ENCODE measurements around the gene CELF2. TPM values are rescaled to one million over a fixed set of nuclear protein-coding genes. Genes with fewer than 3 reads are reported as not detected.

Gene CELF2
- total RNA-seq, 1 experiment from 2014 or later, result 0.07 TPM

- H3K4me3 Mint-ChIP-seq (ENCODE audit: unreplicated experiment), result no peak overlapping the region
- H3K4me1 Mint-ChIP-seq (ENCODE audit: insufficient read depth, unreplicated experiment), result peaks cover 9% of the 10 kb centered on the region
- BruUV-seq (replicated peaks), result no TSS peak
- POLR2A ChIA-PET, result interaction anchor here (0.6 kb wide), 1 partner anchor 33 kb away, joined by 3 read pairs; no protein-coding TSS in a partner anchor
- no peaks in the 10 kb centered on the region for H3K36me3 Mint-ChIP-seq (ENCODE audit: insufficient read depth, unreplicated experiment)
- no peak overlapping the region for H3K27ac Mint-ChIP-seq (ENCODE audit: low read depth, unreplicated experiment)
- H3K27me3 Mint-ChIP-seq (ENCODE audit: insufficient read depth, unreplicated experiment), result no peaks in the 10 kb centered on the region
- CTCF ChIA-PET, result interaction anchor here (0.6 kb wide), 1 partner anchor 99 kb away, joined by 3 read pairs; no protein-coding TSS in a partner anchor
- intact Hi-C loops (cut with micrococcal nuclease), result no loop called here
- no peaks in the 10 kb centered on the region for H3K9me3 Mint-ChIP-seq (ENCODE audit: unreplicated experiment)
- DNase-seq (ENCODE audit: unreplicated experiment), result no peak
- no peak for TF ChIP-seq CTCF (IDR thresholded peaks at IDR 0.05; ENCODE audit: unreplicated experiment)
These were observed 48.8 kb downstream of the CELF2 start for GRCh38 chr10:11066520-11066919.

- Mint-ChIP-seq H3K27ac (ENCODE audit: low read depth, unreplicated experiment) (no peak overlapping the region), H3K4me1 (ENCODE audit: insufficient read depth, unreplicated experiment) (peaks cover 14% of the 10 kb centered on the region), H3K9me3 (ENCODE audit: unreplicated experiment) (no peaks in the 10 kb centered on the region), H3K36me3 (ENCODE audit: insufficient read depth, unreplicated experiment) (no peaks in the 10 kb centered on the region), H3K4me3 (ENCODE audit: unreplicated experiment) (no peak overlapping the region), H3K27me3 (ENCODE audit: insufficient read depth, unreplicated experiment) (no peaks in the 10 kb centered on the region)
- no peak for TF ChIP-seq CTCF (IDR thresholded peaks at IDR 0.05; ENCODE audit: unreplicated experiment)
- POLR2A ChIA-PET, result interaction anchor here (0.7 kb wide), 1 partner anchor 802 kb away, joined by 3 read pairs; no protein-coding TSS in a partner anchor
- no peak for DNase-seq (ENCODE audit: unreplicated experiment)
- intact Hi-C loops (cut with micrococcal nuclease), result no loop called here
- CTCF ChIA-PET, result no interaction called here
- no TSS peak for BruUV-seq (replicated peaks)
These were observed 51.4 kb downstream of the CELF2 start for GRCh38 chr10:11068861-11069633.

GRCh38 chr10:11073410-11073809 lies 55.7 kb downstream of the CELF2 start:
- no peak for DNase-seq (ENCODE audit: unreplicated experiment)
- Mint-ChIP-seq H3K36me3 (ENCODE audit: insufficient read depth, unreplicated experiment) (no peaks in the 10 kb centered on the region), H3K27ac (ENCODE audit: low read depth, unreplicated experiment) (no peak overlapping the region), H3K9me3 (ENCODE audit: unreplicated experiment) (no peaks in the 10 kb centered on the region), H3K4me1 (ENCODE audit: insufficient read depth, unreplicated experiment) (peaks cover 14% of the 10 kb centered on the region), H3K4me3 (ENCODE audit: unreplicated experiment) (no peak overlapping the region), H3K27me3 (ENCODE audit: insufficient read depth, unreplicated experiment) (no peaks in the 10 kb centered on the region)
- TF ChIP-seq CTCF (IDR thresholded peaks at IDR 0.05; ENCODE audit: unreplicated experiment), result no peak
- ChIA-PET CTCF (no interaction called here), POLR2A (no interaction called here)
- BruUV-seq (replicated peaks), result no TSS peak
- intact Hi-C loops (cut with micrococcal nuclease), result no loop called here

- CTCF ChIA-PET, result interaction anchor here (0.8 kb wide), 1 partner anchor 38 kb away, joined by 3 read pairs; no protein-coding TSS in a partner anchor
- no peak overlapping the region for H3K27ac Mint-ChIP-seq (ENCODE audit: low read depth, unreplicated experiment)
These were observed 57.0 kb downstream of the CELF2 start for GRCh38 chr10:11074536-11075267.

More at GRCh38 chr10:11074536-11075267, 57.0 kb downstream of the CELF2 start:
- Mint-ChIP-seq H3K4me3 (ENCODE audit: unreplicated experiment) (no peak overlapping the region), H3K9me3 (ENCODE audit: unreplicated experiment) (no peaks in the 10 kb centered on the region), H3K4me1 (ENCODE audit: insufficient read depth, unreplicated experiment) (peaks cover 8% of the 10 kb centered on the region), H3K36me3 (ENCODE audit: insufficient read depth, unreplicated experiment) (no peaks in the 10 kb centered on the region), H3K27me3 (ENCODE audit: insufficient read depth, unreplicated experiment) (no peaks in the 10 kb centered on the region)
- no peak for TF ChIP-seq CTCF (IDR thresholded peaks at IDR 0.05; ENCODE audit: unreplicated experiment)
- BruUV-seq (replicated peaks), result no TSS peak
- POLR2A ChIA-PET, result interaction anchor here (0.8 kb wide), 1 partner anchor 22 kb away, joined by 5 read pairs; no protein-coding TSS in a partner anchor
- intact Hi-C loops (cut with micrococcal nuclease), result no loop called here
- no peak for DNase-seq (ENCODE audit: unreplicated experiment)

Measured in MCF 10A (cell line).